SK-N-SH (cell line): ENCODE results near the gene CYP2F1. TPM values are rescaled to one million over a fixed set of nuclear protein-coding genes. Genes with fewer than 3 reads are reported as not detected.

Experiments
- CTCF ChIA-PET: fragments of 300-600, 350-600 bp; formaldehyde crosslinking; extraction: SDS; loops from one replicate; lab custom pipeline; 2021; lab: Yijun Ruan, JAX
- POLR2A ChIA-PET: fragments of 350-600 bp; sonication (Branson Sonifier 250); formaldehyde crosslinking; extraction: SDS; loops from one replicate; lab custom pipeline; 2020; ENCODE audit warnings: antibody characterized with exemption, inconsistent platforms; lab: Yijun Ruan, JAX
- DNase-seq: peaks from one replicate; pipeline ENCODE4 v3.0.0; 2012
- H2AFZ ChIP-seq: fragments of 200-600 bp; sonication (generic); 2 replicates; pipeline ENCODE4 v1.8.1; 2016; ENCODE audit warnings: antibody characterized with exemption, mild to moderate bottlenecking, low read depth
- H3F3A ChIP-seq: fragments of 200-600 bp; sonication (generic); replicated peaks from 2 replicates; pipeline ENCODE3; 2016; ENCODE audit warnings: antibody characterized with exemption, mild to moderate bottlenecking; ENCODE audit not compliant: insufficient read depth
- H3K27ac ChIP-seq, 2 experiments: fragments of 200-500 bp in 1 of 2; fragments of 200-600 bp in 1 of 2; sonication (Bioruptor generic) in 1 of 2; sonication (generic), shearing (Covaris generic) in 1 of 2; 2 replicates each; pipeline versions ENCODE4 v1.5.1 to v1.6.1; 2014 to 2016; ENCODE audit warnings: low read depth in 2 of 2, inconsistent platforms in 1 of 2, low read length in 1 of 2, mild to moderate bottlenecking in 1 of 2, mixed read lengths in 1 of 2
- H3K27me3 ChIP-seq: fragments of 200-600 bp; sonication (generic), shearing (Covaris generic); 2 replicates; pipeline ENCODE4 v1.6.1; 2016; ENCODE audit warnings: mixed run types; ENCODE audit not compliant: insufficient read depth
- H3K36me3 ChIP-seq, 2 experiments: fragments of 200-500 bp in 1 of 2; fragments of 200-600 bp in 1 of 2; sonication (Bioruptor generic) in 1 of 2; sonication (generic) in 1 of 2; replicated peaks in 1 of 2; 2 replicates each; pipeline versions ENCODE3 to v1.5.1; 2014 to 2016; ENCODE audit warnings: low read length in 1 of 2, mild to moderate bottlenecking in 1 of 2; ENCODE audit not compliant: insufficient read depth in 2 of 2, control insufficient read depth in 1 of 2
- H3K4me1 ChIP-seq, 2 experiments: fragments of 200-500 bp in 1 of 2; fragments of 200-600 bp in 1 of 2; sonication (Bioruptor generic) in 1 of 2; sonication (generic), shearing (Covaris generic) in 1 of 2; 2 replicates each; pipeline versions ENCODE4 v1.5.1 to v1.6.1; 2014 to 2016; ENCODE audit warnings: low read depth in 1 of 2, low read length in 1 of 2, mixed run types in 1 of 2; ENCODE audit not compliant: insufficient read depth in 2 of 2, control insufficient read depth in 1 of 2
- H3K4me2 ChIP-seq: fragments of 200-600 bp; sonication (generic), shearing (Covaris generic); 2 replicates; pipeline ENCODE4 v1.6.1; 2017; ENCODE audit warnings: mixed run types
- H3K4me3 ChIP-seq, 2 experiments: fragments of 200-500 bp in 1 of 2; fragments of 200-600 bp in 1 of 2; sonication (Bioruptor generic) in 1 of 2; sonication (generic), shearing (Covaris generic) in 1 of 2; 2 replicates each; pipeline versions ENCODE4 v1.5.1 to v1.8.1; 2014 to 2016; ENCODE audit warnings: low read depth in 2 of 2, inconsistent platforms in 1 of 2, low read length in 1 of 2, mild to moderate bottlenecking in 1 of 2, mixed read lengths in 1 of 2, moderate library complexity in 1 of 2
- H3K79me2 ChIP-seq: fragments of 200-600 bp; sonication (generic); 2 replicates; pipeline ENCODE4 v1.8.1; 2017; ENCODE audit warnings: mild to moderate bottlenecking; ENCODE audit not compliant: insufficient read depth
- H3K9ac ChIP-seq: fragments of 200-600 bp; sonication (generic); 2 replicates; pipeline ENCODE4 v1.6.1; 2017; ENCODE audit warnings: mixed run types
- H3K9me2 ChIP-seq: fragments of 200-600 bp; sonication (generic); 2 replicates; pipeline ENCODE4 v1.6.1; 2017; ENCODE audit warnings: mixed run types
- H3K9me3 ChIP-seq: fragments of 200-600 bp; sonication (generic); 2 replicates; pipeline ENCODE4 v1.6.1; 2017; ENCODE audit warnings: mixed run types, mild to moderate bottlenecking, moderate library complexity
- H4K20me1 ChIP-seq: fragments of 200-600 bp; sonication (generic); 2 replicates; pipeline ENCODE4 v1.6.1; 2017; ENCODE audit warnings: mild to moderate bottlenecking, mixed run types; ENCODE audit not compliant: insufficient read depth
- CHD2 ChIP-seq: fragments of 150-350 bp; IDR thresholded peaks from 2 replicates; pipeline ENCODE4 v1.6.1; 2018; ENCODE audit warnings: low read length; ENCODE audit not compliant: partially characterized antibody
- FOSL2 ChIP-seq: IDR thresholded peaks from 2 replicates; pipeline ENCODE4 v1.4.0; 2012; ENCODE audit warnings: low read depth, mild to moderate bottlenecking, moderate library complexity, borderline replicate concordance
- GATA2 ChIP-seq: sonication (generic); formaldehyde crosslinking; IDR thresholded peaks from 2 replicates; pipeline ENCODE4 v1.5.0; 2020; ENCODE audit warnings: mild to moderate bottlenecking, missing genetic modification reagents
- JUND ChIP-seq: IDR thresholded peaks from 2 replicates; pipeline ENCODE4 v1.4.0; 2012
- MXI1 ChIP-seq: IDR thresholded peaks from 2 replicates; pipeline ENCODE4 v1.6.1; 2012; ENCODE audit warnings: mild to moderate bottlenecking, low read depth, low read length, improper control_type of control experiment
- NFIC ChIP-seq: IDR thresholded peaks from 2 replicates; pipeline ENCODE4 v1.4.0; 2012; ENCODE audit warnings: borderline replicate concordance
- RXRA ChIP-seq: IDR thresholded peaks from 2 replicates; pipeline ENCODE4 v1.4.0; 2012; ENCODE audit warnings: low read depth, mild to moderate bottlenecking, borderline replicate concordance
- SIN3A ChIP-seq: IDR thresholded peaks from 2 replicates; pipeline ENCODE4 v1.6.1; 2012; ENCODE audit warnings: low read depth, mild to moderate bottlenecking, low read length, moderate library complexity, borderline replicate concordance
- SMC3 ChIP-seq: IDR thresholded peaks from 2 replicates; pipeline ENCODE4 v1.6.1; 2012; ENCODE audit warnings: low read depth, low read length, improper control_type of control experiment
- TCF12 ChIP-seq: IDR thresholded peaks from 2 replicates; pipeline ENCODE4 v1.4.0; 2012
- YY1 ChIP-seq: IDR thresholded peaks from 2 replicates; pipeline ENCODE4 v1.4.0; 2012; ENCODE audit warnings: low read depth, mild to moderate bottlenecking
- WGBS: methylation state at CpG from one replicate; pipeline ENCODE4 v1.1.6; 2017; ENCODE audit warnings: low lambda C conversion rate; 5-methylcytosine and 5-hydroxymethylcytosine counted together
- polyA plus RNA-seq, 3 experiments: library from polyadenylated mRNA; depleted of rRNA; stranded (reverse); fragments of >200 nt; gene quantifications; 2 replicates each; pipeline ENCODE4 v1.2.3, GENCODE V29; 2012
- TF ChIP-seq, protein P1 (sequence below): IDR thresholded peaks from 2 replicates; pipeline ENCODE4; 2012
- TF ChIP-seq, protein P2 (sequence below): fragments of 150-350 bp; IDR thresholded peaks from 2 replicates; pipeline ENCODE4 v1.6.1; 2016; ENCODE audit warnings: mild to moderate bottlenecking, low read depth, low read length
- TF ChIP-seq, protein P3 (sequence below): IDR thresholded peaks from 2 replicates; pipeline ENCODE4 v1.6.1; 2012; ENCODE audit warnings: mild to moderate bottlenecking, low read depth, low read length, moderate library complexity
- TF ChIP-seq, protein P4 (sequence below): IDR thresholded peaks from 2 replicates; pipeline ENCODE4 v1.4.0; 2012; ENCODE audit warnings: low read depth
- TF ChIP-seq, protein P5 (sequence below): fragments of 150-350 bp; IDR thresholded peaks from 2 replicates; pipeline ENCODE4 v1.6.1; 2017; ENCODE audit warnings: antibody characterized with exemption, low read length, low read depth, borderline replicate concordance

Gene CYP2F1
- polyA plus RNA-seq, 1 of the 3 experiments (the other 2 are of a cell fraction) = not detected

DNA sequence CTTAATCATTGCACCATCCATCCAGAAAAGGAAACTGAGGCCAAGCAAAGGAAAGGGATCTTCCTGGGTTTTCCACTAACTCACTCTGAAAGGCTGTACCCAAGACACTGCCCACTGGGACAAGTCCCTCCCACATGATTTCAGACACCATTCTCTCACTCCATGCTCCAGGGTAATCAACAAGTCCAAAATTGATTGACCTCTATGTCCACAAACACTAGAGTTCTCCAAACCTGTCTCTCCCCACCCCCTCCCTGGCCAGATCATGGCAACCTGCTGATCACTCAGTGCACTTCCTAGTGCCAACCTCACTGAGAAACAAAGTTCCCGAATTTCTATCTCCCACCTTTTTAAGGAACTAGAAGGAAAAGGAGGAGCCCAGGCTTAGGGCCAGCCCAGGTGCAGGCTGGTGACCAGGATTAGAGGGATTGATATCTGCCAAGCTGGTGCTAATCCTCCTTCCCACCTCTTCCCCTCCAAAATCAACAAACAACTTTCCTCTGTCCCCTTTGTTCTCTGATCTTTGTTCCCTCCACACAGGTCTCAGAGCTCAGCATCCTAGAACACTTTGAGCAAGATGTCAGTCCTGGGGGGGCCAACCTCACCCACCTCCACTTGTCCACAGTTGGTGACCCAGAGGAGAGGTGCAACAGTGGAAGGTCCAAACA, 28.4 kb upstream of the CYP2F1 start:
- POLR2A ChIA-PET = no interaction called here

More for the DNA sequence above, 28.4 kb upstream of the CYP2F1 start:
- no peaks in the 10 kb centered on the region for H3K4me1 ChIP-seq
- no peak for TF ChIP-seq SIN3A
- TF ChIP-seq, protein P1, sequence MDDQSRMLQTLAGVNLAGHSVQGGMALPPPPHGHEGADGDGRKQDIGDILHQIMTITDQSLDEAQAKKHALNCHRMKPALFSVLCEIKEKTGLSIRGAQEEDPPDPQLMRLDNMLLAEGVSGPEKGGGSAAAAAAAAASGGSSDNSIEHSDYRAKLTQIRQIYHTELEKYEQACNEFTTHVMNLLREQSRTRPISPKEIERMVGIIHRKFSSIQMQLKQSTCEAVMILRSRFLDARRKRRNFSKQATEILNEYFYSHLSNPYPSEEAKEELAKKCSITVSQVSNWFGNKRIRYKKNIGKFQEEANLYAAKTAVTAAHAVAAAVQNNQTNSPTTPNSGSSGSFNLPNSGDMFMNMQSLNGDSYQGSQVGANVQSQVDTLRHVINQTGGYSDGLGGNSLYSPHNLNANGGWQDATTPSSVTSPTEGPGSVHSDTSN = no peak
- no peak for TF ChIP-seq YY1
- no peak for TF ChIP-seq FOSL2
- no peak for TF ChIP-seq MXI1
- TF ChIP-seq JUND = no peak
- no peak for TF ChIP-seq GATA2 (CRISPR knock-in tag)
- TF ChIP-seq, protein P2, sequence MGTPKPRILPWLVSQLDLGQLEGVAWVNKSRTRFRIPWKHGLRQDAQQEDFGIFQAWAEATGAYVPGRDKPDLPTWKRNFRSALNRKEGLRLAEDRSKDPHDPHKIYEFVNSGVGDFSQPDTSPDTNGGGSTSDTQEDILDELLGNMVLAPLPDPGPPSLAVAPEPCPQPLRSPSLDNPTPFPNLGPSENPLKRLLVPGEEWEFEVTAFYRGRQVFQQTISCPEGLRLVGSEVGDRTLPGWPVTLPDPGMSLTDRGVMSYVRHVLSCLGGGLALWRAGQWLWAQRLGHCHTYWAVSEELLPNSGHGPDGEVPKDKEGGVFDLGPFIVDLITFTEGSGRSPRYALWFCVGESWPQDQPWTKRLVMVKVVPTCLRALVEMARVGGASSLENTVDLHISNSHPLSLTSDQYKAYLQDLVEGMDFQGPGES = no peak
- TF ChIP-seq CHD2 = no peak
- TF ChIP-seq NFIC = no peak
- no peak for TF ChIP-seq RXRA
- TF ChIP-seq, protein P3, sequence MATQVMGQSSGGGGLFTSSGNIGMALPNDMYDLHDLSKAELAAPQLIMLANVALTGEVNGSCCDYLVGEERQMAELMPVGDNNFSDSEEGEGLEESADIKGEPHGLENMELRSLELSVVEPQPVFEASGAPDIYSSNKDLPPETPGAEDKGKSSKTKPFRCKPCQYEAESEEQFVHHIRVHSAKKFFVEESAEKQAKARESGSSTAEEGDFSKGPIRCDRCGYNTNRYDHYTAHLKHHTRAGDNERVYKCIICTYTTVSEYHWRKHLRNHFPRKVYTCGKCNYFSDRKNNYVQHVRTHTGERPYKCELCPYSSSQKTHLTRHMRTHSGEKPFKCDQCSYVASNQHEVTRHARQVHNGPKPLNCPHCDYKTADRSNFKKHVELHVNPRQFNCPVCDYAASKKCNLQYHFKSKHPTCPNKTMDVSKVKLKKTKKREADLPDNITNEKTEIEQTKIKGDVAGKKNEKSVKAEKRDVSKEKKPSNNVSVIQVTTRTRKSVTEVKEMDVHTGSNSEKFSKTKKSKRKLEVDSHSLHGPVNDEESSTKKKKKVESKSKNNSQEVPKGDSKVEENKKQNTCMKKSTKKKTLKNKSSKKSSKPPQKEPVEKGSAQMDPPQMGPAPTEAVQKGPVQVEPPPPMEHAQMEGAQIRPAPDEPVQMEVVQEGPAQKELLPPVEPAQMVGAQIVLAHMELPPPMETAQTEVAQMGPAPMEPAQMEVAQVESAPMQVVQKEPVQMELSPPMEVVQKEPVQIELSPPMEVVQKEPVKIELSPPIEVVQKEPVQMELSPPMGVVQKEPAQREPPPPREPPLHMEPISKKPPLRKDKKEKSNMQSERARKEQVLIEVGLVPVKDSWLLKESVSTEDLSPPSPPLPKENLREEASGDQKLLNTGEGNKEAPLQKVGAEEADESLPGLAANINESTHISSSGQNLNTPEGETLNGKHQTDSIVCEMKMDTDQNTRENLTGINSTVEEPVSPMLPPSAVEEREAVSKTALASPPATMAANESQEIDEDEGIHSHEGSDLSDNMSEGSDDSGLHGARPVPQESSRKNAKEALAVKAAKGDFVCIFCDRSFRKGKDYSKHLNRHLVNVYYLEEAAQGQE = no peak
- TF ChIP-seq TCF12 = no peak
- TF ChIP-seq, protein P4, sequence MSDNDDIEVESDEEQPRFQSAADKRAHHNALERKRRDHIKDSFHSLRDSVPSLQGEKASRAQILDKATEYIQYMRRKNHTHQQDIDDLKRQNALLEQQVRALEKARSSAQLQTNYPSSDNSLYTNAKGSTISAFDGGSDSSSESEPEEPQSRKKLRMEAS = no peak
- no peak for TF ChIP-seq SMC3
- TF ChIP-seq, protein P5, sequence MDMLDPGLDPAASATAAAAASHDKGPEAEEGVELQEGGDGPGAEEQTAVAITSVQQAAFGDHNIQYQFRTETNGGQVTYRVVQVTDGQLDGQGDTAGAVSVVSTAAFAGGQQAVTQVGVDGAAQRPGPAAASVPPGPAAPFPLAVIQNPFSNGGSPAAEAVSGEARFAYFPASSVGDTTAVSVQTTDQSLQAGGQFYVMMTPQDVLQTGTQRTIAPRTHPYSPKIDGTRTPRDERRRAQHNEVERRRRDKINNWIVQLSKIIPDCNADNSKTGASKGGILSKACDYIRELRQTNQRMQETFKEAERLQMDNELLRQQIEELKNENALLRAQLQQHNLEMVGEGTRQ = no peak
- TF ChIP-seq, all 33 proteins: peak for 0
- no peaks in the 10 kb centered on the region for H3F3A ChIP-seq
- H3K27me3 ChIP-seq = peaks cover 26% of the 10 kb centered on the region; the same call in 1 of the 2 replicates
- CTCF ChIA-PET = no interaction called here
- no peak overlapping the region for H3K4me2 ChIP-seq
- no peaks in the 10 kb centered on the region for H3K79me2 ChIP-seq
- 0% methylated on average over 1 of the region's 1 CpG for WGBS
- H3K4me3 ChIP-seq = no peak overlapping the region
- H3K9me3 ChIP-seq = no peaks in the 10 kb centered on the region
- DNase-seq = no peak
- H3K9ac ChIP-seq = no peak overlapping the region
- no peak overlapping the region for H3K27ac ChIP-seq
- no peaks in the 10 kb centered on the region for H3K9me2 ChIP-seq
- H3K36me3 ChIP-seq = no peaks in the 10 kb centered on the region
- no peak overlapping the region for H2AFZ ChIP-seq
- H4K20me1 ChIP-seq = no peaks in the 10 kb centered on the region
